Muscle of leg (tissue), 11 donors: Measurements from ENCODE around the gene IGF2R. TPM values are rescaled to one million over a fixed set of nuclear protein-coding genes. Genes with fewer than 3 reads are reported as not detected.
A peak's percentile ranks its signal among the peaks of the same experiment; 100 is the strongest.

ENCODE experiments used
- DNase-seq: peaks from one replicate; pipeline ENCODE4 v3.0.0; 2013
- H3K27ac ChIP-seq: one replicate; pipeline ENCODE4 v1.5.1; 2013; ENCODE audit warnings: mild to moderate bottlenecking, low read length, control low read depth
- H3K27me3 ChIP-seq: one replicate; pipeline ENCODE4 v1.6.1; 2013; ENCODE audit warnings: low read length; ENCODE audit not compliant: control insufficient read depth, insufficient read depth
- H3K36me3 ChIP-seq: one replicate; pipeline ENCODE4 v1.6.1; 2013; ENCODE audit warnings: low read length; ENCODE audit not compliant: control insufficient read depth, insufficient read depth
- H3K4me1 ChIP-seq: one replicate; pipeline ENCODE4 v1.6.1; 2013; ENCODE audit warnings: low read length; ENCODE audit not compliant: control insufficient read depth, insufficient read depth
- H3K4me3 ChIP-seq: one replicate; pipeline ENCODE4 v1.5.1; 2013; ENCODE audit warnings: low read length, control low read depth
- H3K9me3 ChIP-seq: replicated peaks from 2 replicates; pipeline ENCODE4 v1.6.1; 2013; ENCODE audit warnings: low read depth, low read length; ENCODE audit not compliant: control insufficient read depth
- WGBS: methylation state at CpG from one replicate; pipeline ENCODE4 v1.1.5; 2013; ENCODE audit warnings: missing lambda C conversion rate; ENCODE audit not compliant: insufficient coverage; 5-methylcytosine and 5-hydroxymethylcytosine counted together
- polyA plus RNA-seq, 8 donors: library from polyadenylated mRNA; unstranded; fragments of 120-200 nt; gene quantifications; one replicate each; pipeline versions ENCODE4 v1.2.1 to v1.2.3, GENCODE V29; 2013; ENCODE audit warnings: inconsistent platforms in 1 of 8, low replicate concordance in 1 of 8; ENCODE audit not compliant: insufficient read length in 8 of 8, insufficient read depth in 1 of 8
- total RNA-seq: library from RNA; stranded (reverse); fragments of 120-200 nt; gene quantifications from one replicate; pipeline ENCODE4 v1.2.4, GENCODE V29; 2013

The IGF2R gene
- total and polyA plus RNA-seq, 9 donors = 66.6 to 133 (median 123) TPM

DNA sequence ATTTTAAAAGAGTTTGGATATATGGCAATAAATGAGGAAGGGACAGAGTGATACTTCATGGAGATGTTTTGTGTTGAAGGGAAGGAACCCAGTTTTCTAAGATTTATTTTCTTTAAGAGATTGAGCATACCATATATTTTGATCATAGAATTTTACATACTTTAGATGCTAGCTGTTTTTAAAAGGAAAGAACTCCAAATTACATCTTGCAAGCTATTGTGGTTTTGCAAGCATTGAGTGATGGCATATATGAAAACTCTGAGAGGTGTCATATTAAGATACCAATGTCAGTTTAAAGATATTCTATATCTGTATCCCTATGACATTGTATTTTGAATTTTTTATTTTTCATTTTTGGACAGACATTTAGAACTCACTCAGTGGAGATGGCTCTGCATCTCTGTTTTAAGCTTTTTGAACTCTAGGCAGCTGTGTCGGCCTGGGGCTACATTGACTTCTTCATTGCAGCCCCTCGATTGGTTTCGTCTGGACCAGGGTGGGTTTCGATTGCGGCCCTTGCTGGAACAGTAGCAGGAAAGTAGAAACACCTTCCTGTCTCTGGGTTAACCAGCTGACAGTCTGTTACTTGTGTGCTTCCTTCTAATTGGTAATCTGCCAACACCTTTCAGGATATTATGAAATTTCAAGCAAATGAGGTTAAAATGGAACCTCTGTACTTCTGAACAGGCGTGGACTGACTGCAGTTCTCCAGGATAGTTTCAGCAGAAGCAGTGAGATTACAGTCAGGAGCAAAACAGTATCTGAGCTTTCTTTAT is 14.0 kb downstream of the IGF2R start:
- peak overlapping the region; percentile 25 for H3K27ac ChIP-seq
- peaks cover 64% of the 10 kb centered on the region for H3K4me1 ChIP-seq
- H3K4me3 ChIP-seq = no peak overlapping the region
- peaks cover 2% of the 10 kb centered on the region for H3K27me3 ChIP-seq
- DNase-seq = no peak
- 82% methylated on average over 1 of the region's 6 CpGs for WGBS
- no peaks in the 10 kb centered on the region for H3K9me3 ChIP-seq
- H3K36me3 ChIP-seq = peaks cover 2% of the 10 kb centered on the region

DNA sequence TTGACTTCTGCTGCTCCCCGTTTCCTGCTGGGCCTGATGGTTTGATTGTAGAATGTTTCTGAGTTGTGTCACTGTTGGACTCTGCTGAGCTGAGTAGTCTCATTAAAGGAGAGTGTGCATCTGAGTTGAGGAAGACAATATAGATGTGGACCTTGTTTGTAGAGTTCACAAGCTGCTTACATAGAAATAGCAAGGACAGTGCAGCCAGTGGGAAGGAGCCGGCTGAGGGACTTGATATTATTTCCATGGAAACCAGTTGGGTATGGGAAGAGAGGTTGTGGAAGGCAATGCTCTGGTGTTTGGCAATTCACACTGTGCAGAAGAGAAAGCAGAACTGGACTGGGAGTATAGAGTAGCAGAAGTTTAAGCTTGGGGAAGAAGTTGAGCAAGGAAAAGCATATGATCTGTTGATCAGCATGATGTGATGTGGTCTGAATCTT is 14.8 kb downstream of the IGF2R start:
- no peak overlapping the region for H3K4me3 ChIP-seq
- peak overlapping the region; percentile 1 for H3K27ac ChIP-seq
- no peaks in the 10 kb centered on the region for H3K27me3 ChIP-seq
- H3K4me1 ChIP-seq = peaks cover 56% of the 10 kb centered on the region
- 31% methylated on average over 2 of the region's 2 CpGs for WGBS
- peak; percentile 51 for DNase-seq
- H3K36me3 ChIP-seq = peaks cover 2% of the 10 kb centered on the region
- H3K9me3 ChIP-seq = no peaks in the 10 kb centered on the region

DNA sequence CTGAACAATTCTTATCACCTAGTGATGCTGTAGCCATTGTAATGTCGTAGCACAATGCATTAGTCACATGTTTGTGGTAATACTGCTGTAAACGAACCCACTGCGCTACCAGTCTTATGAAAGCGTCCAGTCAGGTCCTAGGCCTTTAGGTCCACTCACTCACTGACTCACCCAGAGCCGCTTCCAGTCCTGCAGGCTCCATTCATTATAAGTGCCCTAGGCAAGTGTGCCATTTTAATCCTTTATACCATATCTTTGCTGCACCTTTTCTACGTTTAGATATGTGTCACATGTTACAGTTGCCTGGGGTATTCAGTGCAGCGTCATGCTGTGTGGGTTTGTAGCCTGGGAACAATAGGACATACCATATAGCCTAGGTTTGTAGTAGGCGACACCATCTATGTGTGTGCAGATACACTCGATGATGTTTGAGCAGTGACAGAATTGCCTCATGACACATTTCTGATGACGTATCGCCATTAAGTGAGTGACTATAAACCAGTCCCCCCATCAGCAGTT is 15.4 kb downstream of the IGF2R start:
- peaks cover 2% of the 10 kb centered on the region for H3K36me3 ChIP-seq
- no peak for DNase-seq
- H3K9me3 ChIP-seq = no peaks in the 10 kb centered on the region
- H3K4me3 ChIP-seq = no peak overlapping the region
- H3K27ac ChIP-seq = no peak overlapping the region
- 86% methylated on average over 4 of the region's 11 CpGs for WGBS
- H3K4me1 ChIP-seq = peaks cover 54% of the 10 kb centered on the region
- no peaks in the 10 kb centered on the region for H3K27me3 ChIP-seq

DNA sequence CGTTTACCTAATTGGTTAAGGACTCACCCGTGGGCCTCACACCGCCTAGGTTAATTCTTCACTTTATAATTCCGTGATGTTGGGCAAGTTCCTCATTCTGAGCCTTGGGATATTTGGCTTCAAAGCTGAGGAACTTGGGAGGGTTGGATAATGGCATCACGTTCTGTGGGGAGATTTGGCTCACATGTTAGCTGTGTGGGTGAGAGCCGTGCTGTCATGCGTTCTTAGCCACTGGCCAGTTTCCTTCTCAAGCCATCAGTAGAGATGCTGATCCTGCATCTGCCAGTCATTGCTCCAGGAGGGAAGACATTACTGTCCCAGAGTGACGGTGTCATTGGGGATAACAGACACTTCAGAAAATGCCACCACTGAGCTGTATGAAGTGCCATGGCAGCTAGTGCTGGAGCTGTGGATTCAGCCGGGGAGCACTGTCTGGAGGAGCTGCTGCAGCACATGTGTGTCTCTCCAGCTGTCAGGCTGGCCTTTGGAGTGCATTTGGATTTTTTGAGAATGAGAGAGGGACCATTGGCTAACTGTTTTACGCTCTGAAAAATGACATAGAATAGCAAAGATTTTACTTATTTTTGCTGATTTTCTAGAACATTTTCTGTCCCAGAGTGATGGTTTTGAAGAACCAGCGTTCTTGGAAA is 16.5 kb downstream of the IGF2R start:
- DNase-seq = peak; percentile 73
- H3K27me3 ChIP-seq = no peaks in the 10 kb centered on the region
- H3K4me1 ChIP-seq = peaks cover 51% of the 10 kb centered on the region
- H3K36me3 ChIP-seq = no peaks in the 10 kb centered on the region
- no peaks in the 10 kb centered on the region for H3K9me3 ChIP-seq
- 36% methylated on average over 7 of the region's 11 CpGs for WGBS
- no peak overlapping the region for H3K4me3 ChIP-seq
- H3K27ac ChIP-seq = peak overlapping the region; percentile 65

DNA sequence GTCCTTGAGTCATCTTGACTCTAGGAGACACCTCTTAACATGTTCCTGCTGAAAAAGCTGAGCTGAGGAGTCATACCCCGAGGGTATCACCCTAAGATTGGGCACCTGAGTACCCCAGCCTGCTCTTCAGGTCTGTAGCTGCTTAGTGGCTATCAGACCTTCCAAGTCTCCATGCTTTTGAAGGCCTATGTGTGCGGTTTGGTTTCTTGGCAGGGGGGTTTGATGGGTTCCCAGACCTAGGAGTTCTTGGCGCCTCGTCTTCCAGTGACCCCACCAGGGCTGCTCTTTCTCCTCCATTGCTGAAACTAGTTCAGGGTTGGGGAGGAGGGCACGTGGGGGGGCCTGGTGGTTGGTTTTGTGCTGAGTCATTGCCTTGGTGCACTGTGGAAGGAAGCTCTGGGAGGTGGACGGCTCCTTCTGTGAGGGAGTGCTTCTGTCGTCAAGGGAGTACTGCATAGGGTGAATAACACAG is 20.1 kb downstream of the IGF2R start:
- peaks cover 23% of the 10 kb centered on the region for H3K4me1 ChIP-seq
- peaks cover 7% of the 10 kb centered on the region for H3K36me3 ChIP-seq
- 85% methylated on average over 2 of the region's 7 CpGs for WGBS
- H3K9me3 ChIP-seq = no peaks in the 10 kb centered on the region
- DNase-seq = no peak
- peak overlapping the region; percentile 21 for H3K27ac ChIP-seq
- H3K27me3 ChIP-seq = no peaks in the 10 kb centered on the region
- H3K4me3 ChIP-seq = no peak overlapping the region

DNA sequence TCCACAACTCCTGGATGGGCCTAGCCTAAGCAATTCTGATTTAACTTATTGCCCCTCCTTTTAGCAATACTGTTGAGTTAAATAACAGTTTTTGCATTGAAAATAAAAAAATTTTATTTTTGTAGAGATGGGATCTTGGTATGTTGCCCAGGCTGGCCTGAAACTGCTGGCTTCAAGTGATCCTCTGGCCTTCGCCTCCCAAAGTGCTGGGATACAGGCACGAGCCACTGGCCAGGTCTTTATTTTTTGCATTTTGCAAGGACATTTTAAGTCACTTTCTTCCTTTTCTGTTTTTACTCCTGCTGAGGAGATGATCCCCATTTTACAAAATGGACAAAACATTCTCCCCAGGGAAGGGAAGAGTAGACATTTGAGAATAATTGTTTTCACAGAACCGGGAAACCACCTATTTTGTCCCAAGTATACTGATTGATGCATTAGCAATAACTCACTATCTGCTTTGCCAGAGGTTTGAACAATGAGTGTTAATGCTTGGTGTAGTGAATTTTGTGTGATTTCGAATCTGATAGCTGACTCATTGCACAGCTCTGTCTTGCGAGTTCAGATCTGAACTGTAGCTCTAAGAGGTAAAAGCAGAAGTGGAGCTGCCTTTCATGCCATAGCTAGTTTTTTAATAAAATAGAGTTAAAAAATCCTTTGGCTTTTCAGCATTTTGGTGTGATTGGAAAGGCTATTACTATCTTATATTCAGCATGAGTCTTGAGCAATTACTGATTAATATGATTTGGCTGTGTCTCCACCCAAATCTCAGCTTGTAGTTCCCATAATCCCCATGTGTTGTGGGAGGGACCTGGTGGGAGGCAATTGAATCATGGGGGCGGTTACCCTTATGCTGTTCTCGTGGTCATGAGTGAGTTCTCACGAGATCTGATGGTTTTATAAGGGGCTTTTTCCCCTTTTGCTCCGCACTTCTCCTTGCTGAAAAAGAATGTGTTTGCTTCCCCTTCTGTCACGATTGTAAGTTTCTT is 20.9 kb downstream of the IGF2R start:
- Histone ChIP-seq H3K36me3 (peaks cover 7% of the 10 kb centered on the region), H3K9me3 (peaks cover 1% of the 10 kb centered on the region), H3K4me3 (no peak overlapping the region), H3K27ac (peak overlapping the region; percentile 56), H3K4me1 (peaks cover 23% of the 10 kb centered on the region), H3K27me3 (no peaks in the 10 kb centered on the region)
- no CpG with 5 or more reads among the region's 10 CpGs for WGBS
- peak; percentile 76 for DNase-seq

DNA sequence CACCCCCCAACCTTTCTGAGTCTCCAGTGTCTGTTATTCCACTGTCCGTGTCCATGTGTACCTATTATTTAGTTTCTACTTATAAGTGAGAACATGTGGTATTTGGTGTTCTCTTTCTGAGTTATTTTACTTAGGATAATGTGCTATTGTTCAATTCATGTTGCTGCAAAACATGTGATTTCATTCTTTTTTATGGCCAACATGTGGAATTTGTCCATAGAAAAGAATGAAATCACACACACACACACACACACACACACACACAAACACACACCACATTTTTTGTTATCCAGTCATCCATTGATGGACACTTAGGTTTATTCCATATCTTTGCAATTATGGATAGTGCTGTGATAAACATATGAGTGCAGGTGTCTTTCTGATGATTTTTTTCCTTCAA is 23.5 kb downstream of the IGF2R start:
- H3K36me3 ChIP-seq = peaks cover 14% of the 10 kb centered on the region
- H3K9me3 ChIP-seq = peaks cover 5% of the 10 kb centered on the region
- H3K27me3 ChIP-seq = no peaks in the 10 kb centered on the region
- no peak overlapping the region for H3K27ac ChIP-seq
- DNase-seq = no peak
- peaks cover 25% of the 10 kb centered on the region for H3K4me1 ChIP-seq
- WGBS = no CpG with 5 or more reads among the region's 1 CpG
- no peak overlapping the region for H3K4me3 ChIP-seq

DNA sequence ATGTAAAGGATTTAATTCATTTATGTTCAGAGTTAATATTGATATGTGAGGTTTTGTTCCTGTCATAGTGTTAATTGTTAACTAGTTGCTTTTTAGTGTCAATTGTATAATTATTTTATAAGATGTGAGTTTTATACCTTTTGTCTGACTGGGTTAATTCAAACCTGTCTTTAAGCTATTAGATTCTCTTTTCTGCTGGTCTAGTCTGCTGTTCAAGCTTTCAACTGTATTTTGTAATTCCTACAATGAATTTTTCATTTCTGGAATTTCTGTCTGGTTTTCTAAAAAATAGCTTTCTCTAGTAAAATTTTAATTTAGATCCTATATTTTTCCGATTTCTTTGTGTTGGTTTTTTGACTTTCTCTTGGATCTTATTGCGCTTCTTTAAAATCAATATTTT is 26.5 kb downstream of the IGF2R start:
- DNase-seq = no peak
- peaks cover 12% of the 10 kb centered on the region for H3K4me1 ChIP-seq
- no peak overlapping the region for H3K27ac ChIP-seq
- no CpG with 5 or more reads among the region's 2 CpGs for WGBS
- H3K9me3 ChIP-seq = peaks cover 5% of the 10 kb centered on the region
- H3K27me3 ChIP-seq = no peaks in the 10 kb centered on the region
- no peak overlapping the region for H3K4me3 ChIP-seq
- peaks cover 28% of the 10 kb centered on the region for H3K36me3 ChIP-seq

DNA sequence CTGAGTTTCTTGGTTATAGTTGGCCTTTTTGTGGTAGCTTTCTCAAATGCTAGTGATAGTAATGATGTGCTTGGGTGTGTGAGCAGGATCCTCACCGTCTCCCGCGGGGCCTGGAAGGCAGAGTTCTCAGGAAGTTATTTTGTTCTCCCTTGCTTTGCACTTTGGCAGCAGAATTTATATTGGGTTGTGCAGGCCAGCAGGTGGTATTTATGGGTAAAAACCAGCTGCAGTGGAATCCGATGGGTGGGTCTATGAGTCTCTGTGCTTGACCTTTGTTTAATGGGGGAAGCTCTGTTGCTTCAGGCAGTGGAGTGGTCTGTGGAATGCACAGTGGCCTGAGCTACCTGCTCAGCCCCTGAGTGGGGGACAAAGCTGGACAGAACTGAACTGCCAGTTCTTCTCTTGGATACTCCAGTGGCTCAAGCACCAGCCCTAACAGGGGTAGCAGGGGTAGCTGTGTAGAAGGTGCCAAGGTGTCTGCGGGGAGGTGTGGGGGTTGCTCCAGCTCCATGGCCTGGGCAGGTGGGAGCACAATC is 27.3 kb downstream of the IGF2R start:
- 71% methylated on average over 4 of the region's 5 CpGs for WGBS
- DNase-seq = no peak
- no peaks in the 10 kb centered on the region for H3K27me3 ChIP-seq
- H3K36me3 ChIP-seq = peaks cover 28% of the 10 kb centered on the region
- H3K27ac ChIP-seq = peak overlapping the region; percentile 13
- peaks cover 12% of the 10 kb centered on the region for H3K4me1 ChIP-seq
- H3K4me3 ChIP-seq = no peak overlapping the region
- H3K9me3 ChIP-seq = peaks cover 5% of the 10 kb centered on the region
